ENCODE measurements around the gene RAMACL. TPM values are rescaled to one million over a fixed set of nuclear protein-coding genes. Genes with fewer than 3 reads are reported as not detected.

RAMACL gene
- polyA plus RNA-seq, 1 donor from 2014 or later: 1.9 TPM

DNA sequence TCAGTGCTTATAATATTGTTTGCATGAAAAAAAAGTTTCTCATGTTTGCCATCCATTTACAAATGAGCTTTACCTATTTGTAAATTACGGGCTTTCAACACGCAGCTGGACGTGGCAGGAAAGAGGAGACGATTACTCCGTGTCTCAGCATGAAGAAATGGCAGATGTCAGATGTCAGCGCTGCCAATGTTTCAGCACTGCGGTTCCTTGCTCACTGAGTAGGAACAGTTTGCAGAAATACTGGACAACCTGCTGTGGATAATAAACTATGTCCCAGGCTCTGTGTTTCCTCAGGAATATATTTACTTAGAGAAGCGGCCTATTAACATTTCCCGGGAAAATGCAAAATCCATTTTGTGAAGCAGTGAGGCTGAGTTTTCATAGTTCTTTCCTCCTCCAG lies 22.7 kb downstream of the RAMACL start:
- H3K27me3 ChIP-seq (ENCODE audit: insufficient read depth, low read depth, low read length): no peaks in the 10 kb centered on the region
- peaks cover 6% of the 10 kb centered on the region for H3K9me3 ChIP-seq (ENCODE audit: low read length)
- TF ChIP-seq MXI1 (conservative IDR thresholded peaks at IDR 0.05; ENCODE audit: poor library complexity, severe bottlenecking) (peak; percentile 28), RAD21 (conservative IDR thresholded peaks at IDR 0.05) (no peak), SMC3 (conservative IDR thresholded peaks at IDR 0.05; ENCODE audit: poor library complexity) (peak; percentile 14), POLR2AphosphoS5 (IDR thresholded peaks at IDR 0.05) (peak; percentile 82), EP300 (conservative IDR thresholded peaks at IDR 0.05; ENCODE audit: poor library complexity, severe bottlenecking) (peak; percentile 87), EZH2 (IDR thresholded peaks at IDR 0.05; ENCODE audit: borderline replicate concordance, insufficient read depth, low read length, poor library complexity, severe bottlenecking) (no peak)
- TF ChIP-seq, protein P1, sequence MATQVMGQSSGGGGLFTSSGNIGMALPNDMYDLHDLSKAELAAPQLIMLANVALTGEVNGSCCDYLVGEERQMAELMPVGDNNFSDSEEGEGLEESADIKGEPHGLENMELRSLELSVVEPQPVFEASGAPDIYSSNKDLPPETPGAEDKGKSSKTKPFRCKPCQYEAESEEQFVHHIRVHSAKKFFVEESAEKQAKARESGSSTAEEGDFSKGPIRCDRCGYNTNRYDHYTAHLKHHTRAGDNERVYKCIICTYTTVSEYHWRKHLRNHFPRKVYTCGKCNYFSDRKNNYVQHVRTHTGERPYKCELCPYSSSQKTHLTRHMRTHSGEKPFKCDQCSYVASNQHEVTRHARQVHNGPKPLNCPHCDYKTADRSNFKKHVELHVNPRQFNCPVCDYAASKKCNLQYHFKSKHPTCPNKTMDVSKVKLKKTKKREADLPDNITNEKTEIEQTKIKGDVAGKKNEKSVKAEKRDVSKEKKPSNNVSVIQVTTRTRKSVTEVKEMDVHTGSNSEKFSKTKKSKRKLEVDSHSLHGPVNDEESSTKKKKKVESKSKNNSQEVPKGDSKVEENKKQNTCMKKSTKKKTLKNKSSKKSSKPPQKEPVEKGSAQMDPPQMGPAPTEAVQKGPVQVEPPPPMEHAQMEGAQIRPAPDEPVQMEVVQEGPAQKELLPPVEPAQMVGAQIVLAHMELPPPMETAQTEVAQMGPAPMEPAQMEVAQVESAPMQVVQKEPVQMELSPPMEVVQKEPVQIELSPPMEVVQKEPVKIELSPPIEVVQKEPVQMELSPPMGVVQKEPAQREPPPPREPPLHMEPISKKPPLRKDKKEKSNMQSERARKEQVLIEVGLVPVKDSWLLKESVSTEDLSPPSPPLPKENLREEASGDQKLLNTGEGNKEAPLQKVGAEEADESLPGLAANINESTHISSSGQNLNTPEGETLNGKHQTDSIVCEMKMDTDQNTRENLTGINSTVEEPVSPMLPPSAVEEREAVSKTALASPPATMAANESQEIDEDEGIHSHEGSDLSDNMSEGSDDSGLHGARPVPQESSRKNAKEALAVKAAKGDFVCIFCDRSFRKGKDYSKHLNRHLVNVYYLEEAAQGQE (IDR thresholded peaks at IDR 0.05; ENCODE audit: borderline replicate concordance): peak; percentile 66
- TF ChIP-seq, protein P2, sequence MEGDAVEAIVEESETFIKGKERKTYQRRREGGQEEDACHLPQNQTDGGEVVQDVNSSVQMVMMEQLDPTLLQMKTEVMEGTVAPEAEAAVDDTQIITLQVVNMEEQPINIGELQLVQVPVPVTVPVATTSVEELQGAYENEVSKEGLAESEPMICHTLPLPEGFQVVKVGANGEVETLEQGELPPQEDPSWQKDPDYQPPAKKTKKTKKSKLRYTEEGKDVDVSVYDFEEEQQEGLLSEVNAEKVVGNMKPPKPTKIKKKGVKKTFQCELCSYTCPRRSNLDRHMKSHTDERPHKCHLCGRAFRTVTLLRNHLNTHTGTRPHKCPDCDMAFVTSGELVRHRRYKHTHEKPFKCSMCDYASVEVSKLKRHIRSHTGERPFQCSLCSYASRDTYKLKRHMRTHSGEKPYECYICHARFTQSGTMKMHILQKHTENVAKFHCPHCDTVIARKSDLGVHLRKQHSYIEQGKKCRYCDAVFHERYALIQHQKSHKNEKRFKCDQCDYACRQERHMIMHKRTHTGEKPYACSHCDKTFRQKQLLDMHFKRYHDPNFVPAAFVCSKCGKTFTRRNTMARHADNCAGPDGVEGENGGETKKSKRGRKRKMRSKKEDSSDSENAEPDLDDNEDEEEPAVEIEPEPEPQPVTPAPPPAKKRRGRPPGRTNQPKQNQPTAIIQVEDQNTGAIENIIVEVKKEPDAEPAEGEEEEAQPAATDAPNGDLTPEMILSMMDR (IDR thresholded peaks at IDR 0.05; ENCODE audit: poor library complexity, severe bottlenecking): no peak
- peaks cover 5% of the 10 kb centered on the region for H3K79me2 ChIP-seq (replicated peaks; ENCODE audit: insufficient read depth, low read length)
- H2AFZ ChIP-seq (ENCODE audit: low read depth, low read length): no peak overlapping the region
- no peak overlapping the region for H3K9ac ChIP-seq (ENCODE audit: low read length)
- no peaks in the 10 kb centered on the region for H4K20me1 ChIP-seq (ENCODE audit: insufficient read depth)
- H3F3A ChIP-seq (ENCODE audit: insufficient read depth, low read length, poor library complexity, severe bottlenecking): no peaks in the 10 kb centered on the region
- H3K4me3 ChIP-seq (ENCODE audit: low read length): peak overlapping the region; percentile 24
- peaks cover 4% of the 10 kb centered on the region for H3K36me3 ChIP-seq (ENCODE audit: insufficient read depth, low read length)
- no peak overlapping the region for H3K4me2 ChIP-seq (ENCODE audit: low read length)
- H3K9me2 ChIP-seq (ENCODE audit: insufficient read depth, low read length): no peaks in the 10 kb centered on the region
- H3K27ac ChIP-seq (ENCODE audit: low read length): peak overlapping the region; percentile 39

DNA sequence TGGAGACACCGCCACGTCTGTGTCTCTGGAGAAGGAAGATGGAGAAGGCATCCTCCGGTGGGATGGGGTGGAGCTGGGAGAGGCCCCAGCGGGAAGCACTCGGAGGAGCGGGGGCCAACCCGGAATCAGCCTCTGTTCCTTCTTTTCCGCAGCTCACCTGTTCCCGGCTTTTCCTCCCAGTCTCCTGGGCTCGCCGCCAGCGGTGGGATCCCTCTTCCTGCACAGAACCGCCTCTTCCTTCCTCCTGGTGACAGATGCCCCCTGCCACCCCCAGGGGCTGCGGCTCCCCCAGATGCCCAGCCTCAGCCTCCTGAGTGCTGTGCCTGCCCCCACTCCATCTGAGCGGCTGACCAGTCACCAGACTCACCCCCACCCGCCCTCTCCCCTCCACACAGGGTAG lies 23.3 kb downstream of the RAMACL start:
- Histone ChIP-seq H4K20me1 (ENCODE audit: insufficient read depth) (no peaks in the 10 kb centered on the region), H3K9me3 (ENCODE audit: low read length) (peaks cover 6% of the 10 kb centered on the region), H3K4me3 (ENCODE audit: low read length) (peak overlapping the region; percentile 24), H3K36me3 (ENCODE audit: insufficient read depth, low read length) (peaks cover 4% of the 10 kb centered on the region), H3K4me2 (ENCODE audit: low read length) (no peak overlapping the region), H3F3A (ENCODE audit: insufficient read depth, low read length, poor library complexity, severe bottlenecking) (no peaks in the 10 kb centered on the region), H2AFZ (ENCODE audit: low read depth, low read length) (no peak overlapping the region), H3K79me2 (replicated peaks; ENCODE audit: insufficient read depth, low read length) (peaks cover 5% of the 10 kb centered on the region), H3K9me2 (ENCODE audit: insufficient read depth, low read length) (no peaks in the 10 kb centered on the region), H3K27ac (ENCODE audit: low read length) (no peak overlapping the region), H3K9ac (ENCODE audit: low read length) (no peak overlapping the region), H3K27me3 (ENCODE audit: insufficient read depth, low read depth, low read length) (no peaks in the 10 kb centered on the region)
- no peak for TF ChIP-seq RAD21 (conservative IDR thresholded peaks at IDR 0.05)

DNA sequence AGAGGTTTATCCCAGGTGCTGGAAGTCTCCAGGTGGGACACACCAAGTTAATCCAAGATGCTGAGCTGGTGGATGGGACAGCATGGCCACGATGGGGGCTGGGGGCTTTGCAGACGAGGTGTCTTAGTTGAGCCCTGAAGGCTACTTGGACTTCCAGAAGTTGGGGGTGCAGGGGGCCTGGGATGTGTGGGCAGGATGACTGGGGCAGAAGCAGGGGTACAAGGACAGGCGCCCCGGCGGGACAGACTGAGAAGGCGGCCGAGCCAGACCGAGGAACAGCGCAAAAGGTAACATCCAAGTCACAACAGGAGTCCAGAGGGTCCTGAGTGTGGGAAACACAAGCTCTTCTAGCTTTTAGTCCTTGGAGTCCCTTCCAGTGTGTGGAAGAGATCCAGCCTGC lies 23.8 kb downstream of the RAMACL start:
- H3K36me3 ChIP-seq (ENCODE audit: insufficient read depth, low read length): peaks cover 4% of the 10 kb centered on the region
- no peak overlapping the region for H3K27ac ChIP-seq (ENCODE audit: low read length)
- no peaks in the 10 kb centered on the region for H3K9me2 ChIP-seq (ENCODE audit: insufficient read depth, low read length)
- no peak for TF ChIP-seq EZH2 (IDR thresholded peaks at IDR 0.05; ENCODE audit: borderline replicate concordance, insufficient read depth, low read length, poor library complexity, severe bottlenecking)
- no peak overlapping the region for H3K4me3 ChIP-seq (ENCODE audit: low read length)
- H3K27me3 ChIP-seq (ENCODE audit: insufficient read depth, low read depth, low read length): no peaks in the 10 kb centered on the region
- H3F3A ChIP-seq (ENCODE audit: insufficient read depth, low read length, poor library complexity, severe bottlenecking): no peaks in the 10 kb centered on the region
- H3K9me3 ChIP-seq (ENCODE audit: low read length): peaks cover 6% of the 10 kb centered on the region
- no peak overlapping the region for H3K9ac ChIP-seq (ENCODE audit: low read length)
- H2AFZ ChIP-seq (ENCODE audit: low read depth, low read length): no peak overlapping the region
- H3K4me2 ChIP-seq (ENCODE audit: low read length): no peak overlapping the region
- H4K20me1 ChIP-seq (ENCODE audit: insufficient read depth): no peaks in the 10 kb centered on the region
- peaks cover 1% of the 10 kb centered on the region for H3K79me2 ChIP-seq (replicated peaks; ENCODE audit: insufficient read depth, low read length)
